K562 (cell line): ENCODE measurements around the gene PMVK. TPM values are rescaled to one million over a fixed set of nuclear protein-coding genes. Genes with fewer than 3 reads are reported as not detected.

Experiments used
- BCLAF1 ChIP-seq, 2 experiments: fragments of 450-650 bp in 1 of 2; IDR thresholded peaks; 2 replicates each; pipeline ENCODE4 v1.6.1; 2011 to 2017; ENCODE audit warnings: low read depth in 2 of 2, antibody characterized with exemption in 1 of 2, borderline replicate concordance in 1 of 2, low read length in 1 of 2, mild to moderate bottlenecking in 1 of 2, mixed read lengths in 1 of 2; ENCODE audit not compliant: control insufficient read depth in 1 of 2
- CTCF ChIP-seq, 3 experiments: IDR thresholded peaks in 2 of 3; conservative IDR thresholded peaks in 1 of 3; 2 replicates each; pipeline ENCODE4 v1.5.1; 2011 to 2012; ENCODE audit warnings: low read length in 3 of 3, mild to moderate bottlenecking in 3 of 3, control low read depth in 2 of 3, improper control_type of control experiment in 1 of 3, inconsistent platforms in 1 of 3, low read depth in 1 of 3, mixed read lengths in 1 of 3, moderate library complexity in 1 of 3; ENCODE audit not compliant: insufficient read depth in 2 of 3
- ESRRA ChIP-seq: fragments of 450-650 bp; IDR thresholded peaks from 2 replicates; pipeline ENCODE4 v1.6.1; 2014; ENCODE audit warnings: low read depth, mild to moderate bottlenecking, moderate library complexity, borderline replicate concordance
- LCOR ChIP-seq: sonication (generic); formaldehyde crosslinking; IDR thresholded peaks from 2 replicates; pipeline ENCODE4 v1.8.0; 2022; ENCODE audit warnings: mild to moderate bottlenecking, missing genetic modification reagents
- MLLT1 ChIP-seq, 2 experiments: fragments of 450-650 bp; IDR thresholded peaks; 2 replicates each; pipeline ENCODE4 v1.6.1; 2016
- NELFE ChIP-seq: IDR thresholded peaks from 2 replicates; pipeline ENCODE4 v1.6.1; 2011; ENCODE audit warnings: mild to moderate bottlenecking; ENCODE audit not compliant: insufficient read depth, insufficient read length
- SAFB2 ChIP-seq: fragments of 200-400 bp; formaldehyde crosslinking; IDR thresholded peaks from 2 replicates; pipeline ENCODE4 v1.6.1; 2018; ENCODE audit warnings: borderline replicate concordance, low read length, low read depth, moderate library complexity; ENCODE audit not compliant: severe bottlenecking
- ZFP91 ChIP-seq: sonication (generic); formaldehyde crosslinking; IDR thresholded peaks from 2 replicates; pipeline ENCODE4 v1.8.0; 2022; ENCODE audit warnings: mild to moderate bottlenecking, missing genetic modification reagents
- ZHX1 ChIP-seq: fragments of 150-350 bp; conservative IDR thresholded peaks from 2 replicates; pipeline ENCODE4 v1.6.1; 2014; ENCODE audit warnings: low read length
- ZNF134 ChIP-seq: fragments of 250-450 bp; sonication (Bioruptor Pico); conservative IDR thresholded peaks from 2 replicates; pipeline ENCODE4 v1.4.0; 2020
- ZNF41 ChIP-seq: fragments of 250-450 bp; sonication (Bioruptor Pico); conservative IDR thresholded peaks from 2 replicates; pipeline ENCODE4 v1.4.0; 2020; ENCODE audit warnings: mild to moderate bottlenecking
- ZNF583 ChIP-seq: fragments of 250-450 bp; sonication (Bioruptor Pico); IDR thresholded peaks from 2 replicates; pipeline ENCODE4 v1.4.0; 2020
- ZNF79 ChIP-seq: fragments of 250-450 bp; sonication (Bioruptor Pico); IDR thresholded peaks from 2 replicates; pipeline ENCODE4 v1.4.0; 2020; ENCODE audit warnings: low read depth, mild to moderate bottlenecking, moderate library complexity
- ZZZ3 ChIP-seq: fragments of 450-650 bp; IDR thresholded peaks from 2 replicates; pipeline ENCODE4 v1.6.1; 2016; ENCODE audit warnings: antibody characterized with exemption, mild to moderate bottlenecking, moderate library complexity
- polyA plus RNA-seq, 8 experiments: library from polyadenylated mRNA; depleted of rRNA in 4 of 8; stranded (reverse) in 5 of 8; unstranded in 3 of 8; fragments of >200 nt; fragmentation: Nextera tagmentation in 2 of 8; fragmentation: Illumina TruSeq in 1 of 8; extraction: Ambion mirVana in 2 of 8; extraction: Trizol in 1 of 8; gene quantifications; 2 replicates each; pipeline versions ENCODE4 v1.2.1 to v1.2.3, GENCODE V29; 2011 to 2014; ENCODE audit warnings: inconsistent platforms in 1 of 8, missing spikeins in 1 of 8
- total RNA-seq, 7 experiments: library from RNA; depleted of rRNA in 6 of 7; stranded (reverse); fragments of >200 nt in 6 of 7; fragmentation: Illumina TruSeq in 2 of 7; extraction: Trizol in 2 of 7; gene quantifications; 2 replicates each; pipeline versions ENCODE4 v1.2.1 to v1.2.3, GENCODE V29; 2011 to 2021; ENCODE audit warnings: low replicate concordance in 1 of 7

PMVK gene
- total and polyA plus RNA-seq, 9 of the 15 experiments (the other 6 are each of a cell fraction or from before 2014, with no cell fraction given), result 1.1 to 15.3 (median 6.3) TPM

GRCh38 chr1:154943649-154944400 is 7.3 kb upstream of the PMVK start (continued):
- TF ChIP-seq MLLT1 (IDR thresholded peaks at IDR 0.05) (no peak), CTCF (IDR thresholded peaks at IDR 0.05 in 2 of 3, conservative IDR thresholded peaks at IDR 0.05 in 1 of 3; ENCODE audit: insufficient read depth in 2 of 3, low read depth in 1 of 3, low read length in 3 of 3) (peak; percentile 80 to 93 (median 86)), ZNF583 (CRISPR knock-in tag) (no peak), SAFB2 (no peak), ESRRA (peak; percentile 73), LCOR (CRISPR knock-in tag) (0 out of 2 replicates have a peak, but pooled peaks have one; percentile 43), ZNF134 (CRISPR knock-in tag) (no peak), ZZZ3 (no peak), ZNF41 (CRISPR knock-in tag) (no peak), ZFP91 (CRISPR knock-in tag) (no peak), BCLAF1 (IDR thresholded peaks at IDR 0.05; ENCODE audit: borderline replicate concordance in 1 of 2, control insufficient read depth in 1 of 2, low read depth in 2 of 2, low read length in 1 of 2) (no peak), NELFE (no peak), ZNF79 (CRISPR knock-in tag) (no peak), ZHX1 (no peak)
